KOPT-K1 (cell line): ENCODE results near the gene FAM219B.
"Not testable (repeated sequence)": the region's sequence is repeated elsewhere in the genome, so short reads cannot be mapped to it uniquely, and the experiment has no call there.

Experiments used
- H3K27ac ChIP-seq: fragments of 200-600 bp; sonication (generic); 2 replicates; pipeline ENCODE4 v1.5.1; 2016; ENCODE audit warnings: antibody characterized with exemption, mild to moderate bottlenecking, low read depth, low read length; ENCODE audit not compliant: poor library complexity, severe bottlenecking
- H3K36me3 ChIP-seq: fragments of 200-600 bp; sonication (generic); 2 replicates; pipeline ENCODE4 v1.5.1; 2017; ENCODE audit warnings: antibody characterized with exemption, mild to moderate bottlenecking, low read length, moderate library complexity; ENCODE audit not compliant: insufficient read depth
- H3K9me3 ChIP-seq: fragments of 200-600 bp; sonication (generic); 2 replicates; pipeline ENCODE4 v1.5.1; 2017; ENCODE audit warnings: antibody characterized with exemption, low read length, mild to moderate bottlenecking; ENCODE audit not compliant: insufficient read depth, poor library complexity, severe bottlenecking

Gene FAM219B

GRCh38 chr15:74892313-74892712, 14.3 kb downstream of the FAM219B start:
- Histone ChIP-seq H3K27ac (no peak overlapping the region), H3K36me3 (peaks cover 41% of the 10 kb centered on the region; the same call in 1 of the 2 replicates), H3K9me3 (no peaks in the 10 kb centered on the region)

- H3K9me3 ChIP-seq: no peaks in the 10 kb centered on the region
- H3K36me3 ChIP-seq: peaks cover 33% of the 10 kb centered on the region; the same call in 1 of the 2 replicates
- H3K27ac ChIP-seq: no peak overlapping the region
Observed at GRCh38 chr15:74891469-74891868, 15.2 kb downstream of the FAM219B start.

- Histone ChIP-seq H3K9me3 (no peaks in the 10 kb centered on the region), H3K27ac (peak overlapping the region; percentile 57), H3K36me3 (peaks cover 24% of the 10 kb centered on the region; the same call in 1 of the 2 replicates)
Observed at GRCh38 chr15:74890665-74890960, 16.0 kb downstream of the FAM219B start.

DNA sequence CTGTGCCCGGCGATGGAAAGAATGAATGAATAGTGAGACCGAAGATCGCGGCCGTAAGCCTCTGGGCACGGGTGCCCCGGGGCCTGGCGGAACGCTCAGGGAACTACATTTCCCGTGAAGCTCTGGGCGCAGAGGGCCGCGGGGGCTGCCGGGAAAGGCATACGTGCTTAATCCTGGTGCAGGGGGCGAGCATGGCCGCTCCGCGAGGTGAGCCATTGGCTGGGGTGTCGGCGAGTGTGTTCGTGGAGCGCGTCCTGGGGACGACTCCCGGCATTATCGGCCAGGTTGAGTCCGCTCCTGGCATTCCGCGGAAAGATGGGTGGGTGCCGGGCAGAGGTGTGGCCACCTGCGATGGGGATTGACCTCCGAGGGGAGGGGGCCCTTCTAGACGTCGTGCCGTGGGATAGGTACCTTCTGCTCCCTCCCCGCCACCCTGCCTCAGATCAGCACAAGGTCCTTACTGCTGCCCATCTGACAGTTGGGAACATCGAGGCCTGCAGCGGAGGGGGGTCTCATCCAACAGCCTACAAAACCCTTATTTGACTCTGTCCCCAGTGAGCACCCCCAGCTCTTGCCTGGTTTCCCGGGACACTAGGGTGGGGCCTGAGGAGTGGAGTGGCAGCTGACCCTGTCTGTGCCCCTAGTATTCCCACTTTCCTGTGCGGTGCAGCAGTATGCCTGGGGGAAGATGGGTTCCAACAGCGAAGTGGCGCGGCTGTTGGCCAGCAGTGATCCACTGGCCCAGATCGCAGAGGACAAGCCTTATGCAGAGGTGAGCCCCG, 16.6 kb downstream of the FAM219B start, which contains the start of gene MPI:
TSS of gene MPI (plus strand) at position 160 of the 782 bp plus-strand sequence. CDS start at position 192, 32 bp downstream.
- Histone ChIP-seq H3K36me3 (peaks cover 24% of the 10 kb centered on the region; the same call in 1 of the 2 replicates), H3K27ac (peak within 1 kb of the TSS; percentile 57), H3K9me3 (no peaks in the 10 kb centered on the region)

DNA sequence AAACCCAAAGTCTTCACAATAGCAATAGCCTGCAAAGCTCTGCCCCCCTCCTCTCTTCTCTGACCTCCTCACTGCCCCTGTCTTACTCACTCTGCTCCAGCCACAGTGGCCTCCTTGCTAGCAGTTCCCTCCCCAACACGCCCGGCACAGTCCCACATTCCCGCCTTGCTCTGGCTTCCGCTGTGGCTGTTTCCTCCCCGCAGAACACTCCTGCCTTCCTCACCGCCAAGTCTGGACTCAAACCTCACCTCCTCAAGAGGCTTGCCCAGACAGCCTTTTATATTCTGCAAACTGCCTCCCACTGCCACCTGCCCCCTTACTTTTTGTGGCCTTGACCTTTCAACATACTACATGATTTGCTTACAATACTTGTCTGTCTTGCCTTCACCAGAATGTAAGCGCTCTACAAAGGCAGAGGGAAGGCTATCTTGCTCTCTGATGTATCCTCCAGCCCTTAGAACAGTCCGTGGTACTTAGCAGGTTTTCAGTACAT, 17.2 kb downstream of the FAM219B start:
- peak overlapping the region; percentile 57 for H3K27ac ChIP-seq
- H3K36me3 ChIP-seq: peaks cover 24% of the 10 kb centered on the region; the same call in 1 of the 2 replicates
- no peaks in the 10 kb centered on the region for H3K9me3 ChIP-seq

GRCh38 chr15:74888716-74889115, 17.9 kb downstream of the FAM219B start:
- Histone ChIP-seq H3K27ac (no peak overlapping the region), H3K36me3 (peaks cover 22% of the 10 kb centered on the region; the same call in 1 of the 2 replicates), H3K9me3 (no peaks in the 10 kb centered on the region)

- H3K9me3 ChIP-seq, H3K27ac ChIP-seq: not testable (repeated sequence)
- H3K36me3 ChIP-seq: peaks cover 12% of the 10 kb centered on the region; the same call in 1 of the 2 replicates
Observed at GRCh38 chr15:74887537-74888193, 19.0 kb downstream of the FAM219B start.

GRCh38 chr15:74885461-74885860, 21.2 kb downstream of the FAM219B start:
- H3K36me3 ChIP-seq: no peaks in the 10 kb centered on the region
- H3K9me3 ChIP-seq: peaks cover 13% of the 10 kb centered on the region
- H3K27ac ChIP-seq: no peak overlapping the region

GRCh38 chr15:74884428-74885223, 22.0 kb downstream of the FAM219B start:
- H3K27ac ChIP-seq: no peak overlapping the region

DNA sequence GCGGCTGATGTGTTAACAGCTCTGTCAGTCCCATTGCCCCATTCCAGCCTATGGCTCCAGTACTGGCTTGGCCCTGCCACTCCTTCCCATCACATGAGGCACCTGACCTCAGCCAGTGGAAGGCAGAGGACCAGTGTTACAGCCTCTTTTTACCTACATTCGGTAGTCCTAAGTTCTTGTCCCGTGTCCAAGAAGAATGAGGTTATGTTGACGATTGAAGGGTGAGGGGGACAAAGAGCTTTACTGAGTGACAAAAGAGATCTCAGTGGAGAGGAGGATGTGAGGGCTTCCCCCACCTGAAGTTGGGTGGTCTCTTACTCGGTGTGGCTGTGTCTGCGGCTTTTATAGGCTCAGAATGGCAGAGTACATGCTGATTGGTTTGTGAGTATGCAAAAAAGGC, 24.1 kb downstream of the FAM219B start:
- no peak overlapping the region for H3K27ac ChIP-seq
- peaks cover 13% of the 10 kb centered on the region for H3K9me3 ChIP-seq

More at GRCh38 chr15:74884428-74885223, 22.0 kb downstream of the FAM219B start:
- Histone ChIP-seq H3K9me3 (peaks cover 13% of the 10 kb centered on the region), H3K36me3 (no peaks in the 10 kb centered on the region)

DNA sequence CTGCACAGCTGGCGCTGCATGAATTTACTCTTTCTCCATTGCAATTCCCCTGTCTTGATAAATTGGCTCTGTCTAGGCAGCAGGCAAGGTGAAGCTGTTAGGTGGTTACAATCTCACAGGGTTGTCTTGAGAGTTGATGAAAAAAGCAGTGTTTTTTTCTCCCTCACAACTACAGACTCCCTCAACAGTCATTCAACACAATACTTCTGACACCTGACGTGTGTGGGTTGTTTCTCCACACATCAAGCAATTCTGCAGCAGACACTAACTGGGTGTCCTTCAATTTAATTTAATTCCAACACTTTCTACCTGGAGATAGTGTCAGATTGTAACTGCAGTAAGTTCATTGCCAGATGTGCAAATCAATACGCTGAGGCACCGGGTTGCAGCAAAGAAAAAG, 28.4 kb downstream of the FAM219B start:
- Histone ChIP-seq H3K27ac (no peak overlapping the region), H3K9me3 (peaks cover 13% of the 10 kb centered on the region), H3K36me3 (no peaks in the 10 kb centered on the region)

More for the DNA sequence above, 24.1 kb downstream of the FAM219B start:
- no peaks in the 10 kb centered on the region for H3K36me3 ChIP-seq

DNA sequence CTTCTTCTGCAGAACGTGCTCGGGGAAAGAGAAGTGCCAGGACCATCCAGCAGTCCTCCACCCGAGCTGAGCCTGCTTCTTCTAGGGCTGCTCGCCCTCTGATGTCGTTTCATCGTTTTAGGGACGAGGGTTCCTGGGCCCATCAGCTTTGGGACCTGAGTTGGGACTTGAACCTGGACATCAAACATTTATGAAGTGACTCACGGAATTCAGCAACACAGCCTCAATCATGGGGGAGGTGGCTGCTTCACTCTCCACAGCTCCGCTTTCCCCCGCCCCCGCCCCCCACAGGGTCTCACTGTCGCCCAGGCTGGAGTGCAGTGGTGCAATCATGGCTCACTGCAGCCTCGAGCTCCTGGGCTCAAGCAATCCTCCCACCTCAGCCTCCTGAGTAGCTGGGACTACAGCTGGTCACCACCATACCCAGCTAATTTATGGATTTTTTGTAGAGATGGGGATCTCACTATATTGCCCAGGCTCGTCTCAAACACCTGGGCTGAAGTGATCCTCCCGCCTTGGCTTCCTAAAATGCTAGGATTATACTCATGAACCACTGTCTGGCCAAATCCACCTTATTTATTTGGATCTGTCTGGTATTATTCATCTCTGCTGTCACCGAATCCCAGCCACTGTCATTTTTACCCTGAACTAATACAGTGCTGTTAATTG, 32.8 kb downstream of the FAM219B start:
- Histone ChIP-seq H3K9me3 (no peaks in the 10 kb centered on the region), H3K36me3 (peaks cover 11% of the 10 kb centered on the region; the same call in 1 of the 2 replicates), H3K27ac (peak overlapping the region; percentile 39)

DNA sequence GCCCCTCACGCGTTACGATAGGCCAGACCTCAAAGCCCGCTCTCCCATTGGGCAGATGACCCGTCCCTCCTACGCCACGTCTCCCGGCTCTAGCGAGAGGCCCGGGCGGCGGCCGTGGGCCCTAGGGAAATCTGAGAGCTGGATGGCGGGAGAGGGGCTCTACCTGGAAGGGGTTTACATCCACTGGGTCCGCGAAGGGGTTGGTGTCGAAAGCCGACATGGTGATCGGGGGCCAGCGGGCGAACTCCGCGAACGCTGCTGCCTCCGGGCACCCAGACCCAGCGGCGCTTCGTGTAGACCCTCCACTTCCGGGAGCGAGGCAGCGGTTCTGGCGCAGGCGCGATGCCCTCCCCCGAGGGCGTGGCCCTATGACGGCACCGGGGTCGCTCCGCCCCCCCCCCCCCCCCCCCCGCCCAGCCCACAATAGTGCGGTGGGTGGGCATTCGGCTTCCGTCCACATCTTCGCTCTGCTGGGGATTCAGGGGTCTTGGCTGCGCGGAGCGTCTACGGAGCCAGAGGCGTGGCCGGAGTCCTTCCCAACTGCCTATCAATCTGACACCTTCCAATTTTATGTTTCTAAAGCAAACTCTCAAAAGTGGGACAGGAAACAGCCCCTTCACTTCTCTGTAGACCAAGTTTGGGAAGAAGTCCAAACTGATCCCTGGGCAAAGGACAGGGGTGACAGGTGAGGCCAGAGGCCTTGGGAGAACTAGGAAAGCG, 33.5 kb downstream of the FAM219B start, which contains the start of gene SCAMP2:
TSS of gene SCAMP2 (minus strand) at position 330 of the 720 bp plus-strand sequence. CDS start at position 220, 110 bp downstream.
- H3K27ac ChIP-seq: peak within 1 kb of the TSS; percentile 74
- peaks cover 4% of the 10 kb centered on the region for H3K9me3 ChIP-seq
- H3K36me3 ChIP-seq: peaks cover 18% of the 10 kb centered on the region; the same call in 1 of the 2 replicates

- H3K36me3 ChIP-seq: peaks cover 24% of the 10 kb centered on the region; the same call in 1 of the 2 replicates
- H3K27ac ChIP-seq: peak overlapping the region; percentile 74
- H3K9me3 ChIP-seq: peaks cover 9% of the 10 kb centered on the region
Observed at GRCh38 chr15:74872702-74873035, 34.0 kb downstream of the FAM219B start.
